Hepatocyte (in vitro differentiated cells): ENCODE data around the gene SLF2. TPM values are rescaled to one million over a fixed set of nuclear protein-coding genes. Genes with fewer than 3 reads are reported as not detected.

Experiments used
- DNase-seq: peaks from one replicate; pipeline ENCODE4 v3.0.0-alpha.2; 2016; ENCODE audit warnings: low spot score
- H2AFZ ChIP-seq: fragments of 200-600 bp; sonication (generic); 2 replicates; pipeline ENCODE4 v1.6.0; 2016; ENCODE audit warnings: antibody characterized with exemption, mild to moderate bottlenecking
- H3K27ac ChIP-seq: fragments of 200-600 bp; sonication (generic); 2 replicates; pipeline ENCODE4 v1.5.1; 2016; ENCODE audit warnings: mild to moderate bottlenecking
- H3K27me3 ChIP-seq: fragments of 200-600 bp; sonication (generic); 2 replicates; pipeline ENCODE4 v1.6.1; 2016
- H3K36me3 ChIP-seq: fragments of 200-600 bp; sonication (generic); replicated peaks from 2 replicates; pipeline ENCODE4 v1.5.1; 2016; ENCODE audit warnings: low read depth; ENCODE audit not compliant: insufficient read depth
- H3K4me1 ChIP-seq: fragments of 200-600 bp; sonication (generic); 2 replicates; pipeline ENCODE4 v1.5.1; 2016; ENCODE audit warnings: mild to moderate bottlenecking, moderate library complexity; ENCODE audit not compliant: insufficient read depth
- H3K4me2 ChIP-seq: fragments of 200-600 bp; sonication (generic); 2 replicates; pipeline ENCODE4 v1.6.0; 2016
- H3K4me3 ChIP-seq: fragments of 200-600 bp; sonication (generic); 2 replicates; pipeline ENCODE4 v1.5.1; 2016; ENCODE audit warnings: mild to moderate bottlenecking
- H3K79me2 ChIP-seq: fragments of 200-600 bp; sonication (generic); 2 replicates; pipeline ENCODE4 v1.6.0; 2017; ENCODE audit warnings: mild to moderate bottlenecking
- H3K9me2 ChIP-seq: fragments of 200-600 bp; sonication (generic); replicated peaks from 2 replicates; pipeline ENCODE4 v1.6.0; 2017; ENCODE audit warnings: mild to moderate bottlenecking; ENCODE audit not compliant: insufficient read depth
- H3K9me3 ChIP-seq: fragments of 200-600 bp; sonication (generic); 2 replicates; pipeline ENCODE4 v1.5.1; 2016; ENCODE audit warnings: low read depth, mild to moderate bottlenecking
- H4K20me1 ChIP-seq: fragments of 200-600 bp; sonication (generic); 2 replicates; pipeline ENCODE4 v1.6.0; 2016; ENCODE audit warnings: mild to moderate bottlenecking; ENCODE audit not compliant: insufficient read depth, poor library complexity, severe bottlenecking
- CTCF ChIP-seq: fragments of 200-600 bp; sonication (generic); IDR thresholded peaks from 2 replicates; pipeline ENCODE4 v1.5.1; 2016; ENCODE audit warnings: antibody characterized with exemption, mild to moderate bottlenecking; ENCODE audit not compliant: poor library complexity
- EZH2 ChIP-seq: fragments of 200-600 bp; sonication (generic); IDR thresholded peaks from 2 replicates; pipeline ENCODE4 v1.6.1; 2016; ENCODE audit warnings: antibody characterized with exemption, mild to moderate bottlenecking, borderline replicate concordance
- EZH2phosphoT487 ChIP-seq: fragments of 200-600 bp; sonication (generic); IDR thresholded peaks from one replicate; pipeline ENCODE4 v1.6.1; 2018; ENCODE audit warnings: antibody characterized with exemption, mild to moderate bottlenecking, low read depth, moderate library complexity; ENCODE audit not compliant: unreplicated experiment, severe bottlenecking
- WGBS: methylation state at CpG from one replicate; pipeline ENCODE4 v1.1.6; 2016; ENCODE audit warnings: low lambda C conversion rate; ENCODE audit errors: missing lambda C conversion rate; 5-methylcytosine and 5-hydroxymethylcytosine counted together
- polyA plus RNA-seq: library from polyadenylated mRNA; unstranded; fragments of >200 nt; fragmentation: Nextera tagmentation; extraction: Ambion mirVana; gene quantifications from 2 replicates; pipeline ENCODE4 v1.2.1, GENCODE V29; 2016
- total RNA-seq: library from RNA; depleted of rRNA; stranded (reverse); fragments of >200 nt; gene quantifications from 2 replicates; pipeline ENCODE4 v1.2.3, GENCODE V29; 2014

SLF2 gene
- total and polyA plus RNA-seq, 2 experiments from 2014 or later, result 11.7 to 23.5 TPM

- no peaks in the 10 kb centered on the region for H3K9me2 ChIP-seq
- H4K20me1 ChIP-seq, result no peaks in the 10 kb centered on the region
- H3K36me3 ChIP-seq, result peaks cover 7% of the 10 kb centered on the region
- H3K27ac ChIP-seq, result no peak overlapping the region
- H3K27me3 ChIP-seq, result no peaks in the 10 kb centered on the region
- H3K9me3 ChIP-seq, result no peaks in the 10 kb centered on the region
- H3K4me1 ChIP-seq, result no peaks in the 10 kb centered on the region
- DNase-seq, result no peak
- TF ChIP-seq CTCF (no peak), EZH2 (no peak), EZH2phosphoT487 (no peak)
- H3K4me2 ChIP-seq, result no peak overlapping the region
- no peak overlapping the region for H2AFZ ChIP-seq
- peaks cover 5% of the 10 kb centered on the region for H3K79me2 ChIP-seq
- no peak overlapping the region for H3K4me3 ChIP-seq
These were observed 17.6 kb downstream of the SLF2 start for GRCh38 chr10:100930368-100930767.

DNA sequence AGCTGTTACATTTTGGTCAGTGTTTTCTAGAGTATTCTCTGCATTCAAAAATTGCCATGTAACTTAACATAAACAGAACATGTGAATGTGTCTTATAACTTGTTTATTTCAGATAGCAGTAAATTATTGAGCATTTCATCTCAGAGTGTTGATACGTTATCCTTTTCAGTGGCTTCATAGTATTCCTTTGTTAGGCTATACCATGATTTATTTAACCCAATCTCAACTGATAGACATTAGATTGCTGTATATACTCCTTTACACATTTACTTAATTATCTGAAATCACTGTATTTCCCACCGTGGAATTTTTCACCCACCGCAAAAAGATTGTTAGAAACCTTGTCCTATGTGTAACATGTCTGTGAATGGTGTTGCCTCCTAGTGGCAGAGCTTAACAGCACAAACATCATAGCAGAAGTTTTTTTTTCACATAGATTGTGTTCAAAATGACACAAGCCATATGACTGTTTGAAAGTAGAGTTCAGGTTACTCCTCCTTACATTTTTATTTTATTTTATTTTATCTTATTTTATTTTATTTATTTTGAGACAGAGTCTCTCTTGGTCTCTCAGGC, 21.4 kb downstream of the SLF2 start:
- no peak overlapping the region for H3K4me2 ChIP-seq
- no peaks in the 10 kb centered on the region for H3K9me3 ChIP-seq
- H3K4me1 ChIP-seq, result no peaks in the 10 kb centered on the region
- H3K27ac ChIP-seq, result no peak overlapping the region
- no peaks in the 10 kb centered on the region for H3K79me2 ChIP-seq
- H3K4me3 ChIP-seq, result no peak overlapping the region
- H3K27me3 ChIP-seq, result no peaks in the 10 kb centered on the region
- H3K36me3 ChIP-seq, result no peaks in the 10 kb centered on the region
- H3K9me2 ChIP-seq, result no peaks in the 10 kb centered on the region
- peak; percentile 10 for DNase-seq
- no peak for TF ChIP-seq EZH2phosphoT487
- TF ChIP-seq CTCF, result peak; percentile 42
- no peak for TF ChIP-seq EZH2
- no peaks in the 10 kb centered on the region for H4K20me1 ChIP-seq
- WGBS, result 96% methylated on average over 3 of the region's 3 CpGs
- no peak overlapping the region for H2AFZ ChIP-seq

GRCh38 chr10:100939763-100940344, 27.1 kb downstream of the SLF2 start:
- Histone ChIP-seq H3K27me3 (no peaks in the 10 kb centered on the region), H3K79me2 (no peaks in the 10 kb centered on the region), H3K9me2 (no peaks in the 10 kb centered on the region), H3K4me1 (no peaks in the 10 kb centered on the region), H3K4me3 (no peak overlapping the region), H2AFZ (no peak overlapping the region), H3K4me2 (no peak overlapping the region), H3K9me3 (no peaks in the 10 kb centered on the region), H3K27ac (no peak overlapping the region), H3K36me3 (no peaks in the 10 kb centered on the region), H4K20me1 (no peaks in the 10 kb centered on the region)
- DNase-seq, result no peak
- TF ChIP-seq CTCF, result no peak
- no peak for TF ChIP-seq EZH2phosphoT487
- no peak for TF ChIP-seq EZH2
